ENCODE measurements around the gene EIF5A2.
"Not testable (repeated sequence)": the region's sequence is repeated elsewhere in the genome, so short reads cannot be mapped to it uniquely, and the experiment has no call there.

EIF5A2 gene

GRCh38 chr3:170908235-170909116 lies at the start of gene EIF5A2:
Gene EIF5A2, minus strand, starts transcription at chr3:170908637. Its CDS starts 831 bp downstream, at chr3:170907806.
- peak; percentile 92 to 95 for DNase-seq (ENCODE audit: low read depth in 2 of 2)

GRCh38 chr3:170956647-170957046 lies 48.2 kb upstream of the EIF5A2 start:
- DNase-seq (ENCODE audit: low read depth in 2 of 2): no peak

GRCh38 chr3:170953736-170954135 lies 45.3 kb upstream of the EIF5A2 start:
- no peak for DNase-seq (ENCODE audit: low read depth in 2 of 2)

GRCh38 chr3:170953229-170953628 lies 44.8 kb upstream of the EIF5A2 start:
- DNase-seq (ENCODE audit: low read depth in 2 of 2): no peak

- DNase-seq (ENCODE audit: low read depth in 2 of 2): no peak
These were observed 40.8 kb upstream of the EIF5A2 start for GRCh38 chr3:170949211-170949610.

- DNase-seq (ENCODE audit: low read depth in 2 of 2): no peak
These were observed 38.8 kb upstream of the EIF5A2 start for GRCh38 chr3:170947018-170947769.

- DNase-seq (ENCODE audit: low read depth in 2 of 2): no peak
These were observed 33.6 kb upstream of the EIF5A2 start for GRCh38 chr3:170942011-170942410.

GRCh38 chr3:170941551-170941950 lies 33.1 kb upstream of the EIF5A2 start:
- no peak for DNase-seq (ENCODE audit: low read depth in 2 of 2)

- not testable (repeated sequence) for DNase-seq (ENCODE audit: low read depth in 2 of 2)
These were observed 24.6 kb upstream of the EIF5A2 start for GRCh38 chr3:170933039-170933438.

GRCh38 chr3:170923553-170923952 lies 15.1 kb upstream of the EIF5A2 start:
- DNase-seq (ENCODE audit: low read depth in 2 of 2): not testable (repeated sequence)

- no peak for DNase-seq (ENCODE audit: low read depth in 2 of 2)
These were observed 10.3 kb upstream of the EIF5A2 start for GRCh38 chr3:170918715-170919114.

- no peak for DNase-seq (ENCODE audit: low read depth in 2 of 2)
These were observed 6.3 kb upstream of the EIF5A2 start for GRCh38 chr3:170914690-170915089.

- DNase-seq (ENCODE audit: low read depth in 2 of 2): no peak
These were observed 5.8 kb upstream of the EIF5A2 start for GRCh38 chr3:170914212-170914611.

- no peak for DNase-seq (ENCODE audit: low read depth in 2 of 2)
These were observed 2.6 kb upstream of the EIF5A2 start for GRCh38 chr3:170911051-170911450.

GRCh38 chr3:170910542-170910941 lies 2.1 kb upstream of the EIF5A2 start:
- DNase-seq (ENCODE audit: low read depth in 2 of 2): no peak

GRCh38 chr3:170909129-170909903 lies 879 bp upstream of the EIF5A2 start:
- DNase-seq (ENCODE audit: low read depth in 2 of 2): no peak

GRCh38 chr3:170907637-170908234 lies 701 bp downstream of the EIF5A2 start:
- DNase-seq (ENCODE audit: low read depth in 2 of 2): no peak

- DNase-seq (ENCODE audit: low read depth in 2 of 2): no peak
These were observed 2.6 kb downstream of the EIF5A2 start for GRCh38 chr3:170905862-170906261.

- no peak for DNase-seq (ENCODE audit: low read depth in 2 of 2)
These were observed 5.3 kb downstream of the EIF5A2 start for GRCh38 chr3:170903123-170903522.

GRCh38 chr3:170899455-170899854 lies 9.0 kb downstream of the EIF5A2 start:
- DNase-seq (ENCODE audit: low read depth in 2 of 2): no peak

GRCh38 chr3:170897978-170898377 lies 10.5 kb downstream of the EIF5A2 start:
- no peak for DNase-seq (ENCODE audit: low read depth in 2 of 2)

GRCh38 chr3:170897199-170897598 lies 11.2 kb downstream of the EIF5A2 start:
- not testable (repeated sequence) for DNase-seq (ENCODE audit: low read depth in 2 of 2)

Measured in stimulated activated CD4-positive, alpha-beta T cell treated with anti-CD3 and anti-CD28 coated beads, Interleukin-1b, Interleukin-23, amount 100 ng/mL, for 4 hours (primary cell).